SKM-1 treated with dmso at 0.1 percent for 144 hours (cell line): Measurements from ENCODE around the gene LARP4.
"Not testable (repeated sequence)": the region's sequence is repeated elsewhere in the genome, so short reads cannot be mapped to it uniquely, and the experiment has no call there.

Experiments used
- DNase-seq: peaks from one replicate; lab custom pipeline; 2025; ENCODE audit not compliant: unreplicated experiment; lab: John Stamatoyannopoulos, UW

The LARP4 gene

GRCh38 chr12:50521781-50522180 is 121.1 kb downstream of the LARP4 start:
- DNase-seq, result not testable (repeated sequence)

DNA sequence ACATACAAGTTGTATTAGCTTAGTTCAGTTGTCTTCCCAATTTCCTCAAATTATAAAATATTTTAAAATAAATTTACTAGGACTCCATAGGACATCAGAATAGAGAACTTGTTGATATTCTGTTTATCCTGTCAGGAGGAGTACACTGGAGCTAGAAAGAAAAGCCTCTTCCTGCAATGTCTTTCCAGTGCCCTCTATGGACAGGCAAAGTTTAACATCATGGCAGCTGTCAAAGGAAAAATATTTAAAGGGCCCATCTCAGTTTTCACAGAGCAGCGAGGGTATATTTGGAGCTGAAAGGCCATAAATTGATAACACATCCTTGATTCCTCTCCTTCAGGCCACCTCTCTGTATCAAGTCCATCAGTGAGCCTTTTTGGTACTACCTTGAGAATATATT is 123.1 kb downstream of the LARP4 start:
- no peak for DNase-seq

- DNase-seq, result no peak
These were observed 123.9 kb downstream of the LARP4 start for GRCh38 chr12:50524621-50525020.

DNA sequence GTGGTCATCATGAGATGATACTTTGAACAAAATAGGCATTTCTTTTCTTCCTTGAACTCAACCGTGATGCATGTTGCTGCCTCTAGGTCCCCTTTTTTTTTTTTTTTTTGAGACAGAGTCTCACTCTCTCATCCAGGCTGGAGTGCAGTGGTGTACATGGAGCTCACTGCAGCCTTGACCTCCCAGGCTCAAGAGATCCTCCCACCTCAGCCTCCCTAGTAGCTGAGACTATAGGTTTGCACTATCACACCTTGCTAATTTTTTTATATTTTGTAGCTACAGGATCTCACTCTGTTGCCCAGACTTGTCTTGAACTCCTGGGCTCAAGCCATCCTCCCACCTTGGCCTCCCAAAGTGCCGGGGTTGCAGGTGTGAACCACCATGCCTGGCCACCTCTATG is 124.7 kb downstream of the LARP4 start:
- DNase-seq, result no peak

GRCh38 chr12:50527359-50527726 is 126.7 kb downstream of the LARP4 start:
- no peak for DNase-seq

- DNase-seq, result no peak
These were observed 128.1 kb downstream of the LARP4 start for GRCh38 chr12:50528800-50529199.

DNA sequence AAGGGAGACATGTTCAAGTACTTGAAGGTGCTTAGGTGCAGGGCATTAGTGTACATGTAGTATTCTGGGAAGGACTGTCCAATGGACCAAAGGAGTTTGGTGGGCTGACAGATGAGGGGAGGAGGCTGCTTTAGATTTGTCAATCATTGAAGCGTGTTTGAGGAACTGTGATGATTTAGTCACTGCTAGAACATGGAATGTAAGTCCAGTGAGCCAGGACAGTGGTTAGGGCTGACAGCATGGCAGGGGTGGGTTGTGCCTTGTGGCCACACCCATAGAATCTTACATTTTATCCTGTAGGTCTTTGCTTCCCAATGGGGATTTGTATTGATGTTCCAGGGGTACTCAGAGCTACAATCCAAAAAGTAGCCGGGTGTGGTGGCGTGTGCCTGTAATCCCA is 128.7 kb downstream of the LARP4 start:
- no peak for DNase-seq
